Kidney tubule cell (primary cell): Measurements from ENCODE around the gene OSTM1.

ENCODE experiments used
- DNase-seq: peaks from one replicate; pipeline ENCODE4 v3.0.0-alpha.2; 2018; ENCODE audit warnings: low spot score

The OSTM1 gene, protein sequence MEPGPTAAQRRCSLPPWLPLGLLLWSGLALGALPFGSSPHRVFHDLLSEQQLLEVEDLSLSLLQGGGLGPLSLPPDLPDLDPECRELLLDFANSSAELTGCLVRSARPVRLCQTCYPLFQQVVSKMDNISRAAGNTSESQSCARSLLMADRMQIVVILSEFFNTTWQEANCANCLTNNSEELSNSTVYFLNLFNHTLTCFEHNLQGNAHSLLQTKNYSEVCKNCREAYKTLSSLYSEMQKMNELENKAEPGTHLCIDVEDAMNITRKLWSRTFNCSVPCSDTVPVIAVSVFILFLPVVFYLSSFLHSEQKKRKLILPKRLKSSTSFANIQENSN

DNA sequence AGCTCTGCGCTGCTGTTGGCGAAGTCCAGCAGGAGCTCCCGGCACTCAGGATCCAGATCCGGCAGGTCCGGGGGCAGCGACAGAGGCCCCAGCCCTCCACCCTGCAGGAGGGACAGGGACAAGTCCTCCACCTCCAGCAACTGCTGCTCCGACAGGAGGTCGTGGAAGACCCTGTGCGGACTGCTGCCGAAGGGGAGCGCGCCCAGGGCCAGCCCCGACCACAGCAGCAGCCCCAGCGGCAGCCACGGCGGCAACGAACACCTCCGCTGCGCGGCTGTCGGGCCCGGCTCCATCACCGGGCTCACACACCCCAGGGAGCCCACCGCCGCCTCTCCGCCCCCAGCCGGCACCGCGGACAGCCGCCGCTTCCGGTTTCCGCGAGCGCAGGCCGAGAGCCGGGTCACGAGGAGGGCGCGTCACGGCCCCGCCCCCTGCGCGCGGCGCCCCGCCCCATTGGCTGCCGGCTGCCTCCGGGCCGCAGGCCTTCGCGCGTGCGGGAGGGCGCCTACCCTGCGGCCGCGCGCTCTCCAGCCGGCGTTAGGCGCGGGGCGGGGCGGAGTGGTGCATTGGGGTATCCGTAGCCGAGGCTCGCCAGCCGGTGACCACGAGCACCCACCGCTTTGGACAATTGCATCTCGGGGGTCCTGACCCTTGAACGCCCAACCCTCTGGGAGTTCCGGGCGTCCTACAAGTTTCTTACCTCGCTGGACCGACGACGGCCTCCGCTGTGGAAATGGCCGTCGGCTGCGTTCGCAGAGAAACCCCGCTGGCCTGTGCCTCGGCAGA is at the start of gene OSTM1:
Gene OSTM1 (minus strand): TSS at position 383 of the 786 bp plus-strand sequence. CDS start 90 bp downstream, at position 293.
- DNase-seq: peak; percentile 89

DNA sequence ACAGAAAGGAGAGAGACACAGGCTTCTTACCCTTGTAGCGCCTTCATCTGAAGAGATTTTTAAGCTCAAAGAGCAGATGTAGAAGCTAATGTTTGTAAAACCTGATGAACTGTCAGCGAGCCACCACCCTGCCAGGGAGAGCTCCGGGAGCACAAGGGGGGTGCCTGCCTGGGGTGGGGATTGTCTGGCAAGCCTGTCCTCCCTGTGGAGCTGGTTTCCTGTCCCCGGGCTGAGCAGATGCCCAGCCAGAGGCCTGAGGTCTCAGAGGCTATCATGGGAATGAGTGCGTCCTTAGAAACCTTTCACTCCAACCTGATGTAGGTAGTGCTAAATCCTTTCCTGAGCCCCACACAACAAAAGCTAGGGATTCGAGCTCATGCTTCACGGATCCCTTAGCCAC is 49.4 kb upstream of the OSTM1 start:
- no peak for DNase-seq

DNA sequence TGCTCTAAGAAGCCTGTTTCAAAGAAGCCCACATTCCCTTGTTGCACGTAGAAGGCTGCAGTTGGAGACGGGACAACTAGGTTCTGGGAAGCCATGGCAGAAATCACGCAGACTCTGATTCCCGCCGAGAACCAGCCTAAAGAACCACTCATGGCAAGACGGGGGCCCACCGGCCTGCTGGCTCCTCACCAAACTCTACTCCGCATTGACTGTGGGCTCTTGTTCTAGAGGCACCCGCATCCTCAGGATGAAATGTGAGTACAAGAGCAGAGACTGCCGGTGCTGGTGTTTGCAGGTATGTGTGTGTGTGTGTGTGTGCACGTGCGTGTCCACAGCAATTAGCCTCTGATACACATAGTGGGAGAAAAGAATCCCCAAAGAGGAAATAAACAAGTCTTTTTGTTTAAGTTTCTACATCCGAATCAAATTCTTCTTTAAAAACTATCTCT is 49.0 kb upstream of the OSTM1 start:
- DNase-seq: no peak

DNA sequence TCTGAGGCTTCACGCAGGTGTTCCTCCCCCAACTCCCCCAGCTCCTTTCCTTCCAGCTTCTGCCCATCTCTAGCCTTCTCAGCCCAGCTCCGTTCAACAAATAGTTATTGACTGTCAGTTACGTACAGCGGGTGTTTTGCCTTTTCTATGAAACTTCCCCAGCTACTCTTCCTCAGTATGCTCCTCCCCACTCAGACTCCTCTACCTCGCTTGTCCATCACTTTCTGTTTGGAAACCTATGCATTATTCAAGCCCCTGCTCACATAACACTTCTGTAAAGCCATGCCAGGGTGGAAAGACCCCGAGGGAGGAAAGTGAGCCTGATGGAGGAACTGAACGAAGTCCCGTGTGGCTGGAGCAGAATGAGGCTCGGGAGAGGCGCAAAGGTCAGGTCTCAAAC is 47.1 kb upstream of the OSTM1 start:
- no peak for DNase-seq

DNA sequence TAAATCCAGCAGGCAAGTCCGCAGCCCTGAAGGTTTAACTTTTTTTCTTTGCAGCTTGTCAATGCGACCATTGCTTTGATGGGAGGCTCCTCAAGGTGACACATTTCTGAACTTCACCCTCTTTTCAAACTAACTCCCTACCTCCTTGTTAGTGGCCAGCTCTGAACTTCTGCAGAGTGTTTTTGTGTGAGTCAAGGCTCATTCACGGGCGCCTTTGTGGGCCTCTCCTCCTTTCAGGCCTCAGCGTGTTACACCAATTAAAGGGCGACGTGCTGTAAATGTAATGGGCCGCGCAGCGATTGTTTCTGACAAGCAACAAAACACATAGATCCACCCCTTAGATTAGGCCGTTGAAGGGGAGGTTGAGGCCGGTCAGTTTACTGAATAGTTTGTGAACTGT is 45.8 kb upstream of the OSTM1 start:
- no peak for DNase-seq

DNA sequence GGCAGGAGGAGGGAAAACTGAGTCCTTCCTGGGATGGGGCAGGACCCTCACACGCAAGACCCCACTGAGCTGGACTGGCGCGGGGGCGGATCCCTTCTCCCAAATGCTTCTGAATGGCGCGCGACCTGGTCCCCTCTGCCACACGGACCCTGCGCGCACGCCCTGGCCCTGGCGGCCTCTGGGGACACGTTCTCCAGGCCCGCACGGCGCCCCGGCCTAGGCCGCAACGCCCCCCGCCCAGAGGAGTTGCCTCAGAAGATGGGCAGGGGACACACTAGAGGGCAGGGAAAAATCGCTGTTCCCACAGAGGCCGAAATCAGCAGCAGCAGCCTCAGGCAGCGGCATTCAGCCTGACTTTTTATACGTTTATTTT is 45.2 kb upstream of the OSTM1 start:
- no peak for DNase-seq

DNA sequence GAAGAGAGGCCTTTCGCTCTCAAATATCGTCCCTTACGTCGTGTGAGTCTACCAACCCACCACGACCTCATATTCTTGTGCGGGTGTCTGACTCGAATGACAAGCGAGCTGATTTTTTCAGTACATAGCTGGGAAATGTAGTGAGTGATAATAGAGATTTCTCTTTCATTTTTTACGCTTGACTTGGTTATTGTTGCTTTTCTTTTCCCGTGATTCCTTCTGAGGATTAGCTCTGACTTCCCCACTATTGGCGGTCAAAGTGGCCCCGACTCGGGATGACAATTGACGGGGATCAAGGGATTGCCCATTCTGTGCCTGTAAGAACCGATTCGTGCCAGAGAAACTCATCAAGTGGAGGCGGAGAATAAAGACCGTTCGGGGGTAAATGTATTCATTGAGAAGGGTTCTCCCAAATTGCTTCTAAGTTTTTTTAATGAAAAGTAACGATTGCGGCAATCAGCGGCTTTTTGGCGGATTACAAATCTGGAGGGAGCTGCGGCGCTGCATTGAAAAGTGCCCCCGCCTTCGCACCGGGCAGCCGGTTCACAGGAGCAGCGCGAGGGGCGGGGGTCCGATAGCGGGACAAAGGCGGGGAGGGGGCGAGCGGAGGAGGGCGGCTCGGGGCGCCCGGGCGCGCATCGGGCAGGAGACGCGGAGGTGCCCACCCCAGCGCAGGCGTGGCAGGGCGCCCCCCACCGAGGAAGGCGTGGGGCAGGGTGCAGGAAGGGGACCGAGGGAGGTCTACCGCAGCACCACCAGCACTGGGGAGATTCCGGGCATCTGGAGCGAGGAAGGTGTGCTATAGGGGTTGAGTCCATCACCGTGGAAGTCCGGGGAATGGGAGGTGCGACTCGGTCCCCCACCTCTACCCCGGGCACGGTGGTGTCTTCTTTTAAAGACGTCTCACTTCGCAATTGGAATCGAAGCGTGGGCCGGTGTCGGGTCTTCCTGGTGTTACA is 44.5 kb upstream of the OSTM1 start:
- DNase-seq: no peak

DNA sequence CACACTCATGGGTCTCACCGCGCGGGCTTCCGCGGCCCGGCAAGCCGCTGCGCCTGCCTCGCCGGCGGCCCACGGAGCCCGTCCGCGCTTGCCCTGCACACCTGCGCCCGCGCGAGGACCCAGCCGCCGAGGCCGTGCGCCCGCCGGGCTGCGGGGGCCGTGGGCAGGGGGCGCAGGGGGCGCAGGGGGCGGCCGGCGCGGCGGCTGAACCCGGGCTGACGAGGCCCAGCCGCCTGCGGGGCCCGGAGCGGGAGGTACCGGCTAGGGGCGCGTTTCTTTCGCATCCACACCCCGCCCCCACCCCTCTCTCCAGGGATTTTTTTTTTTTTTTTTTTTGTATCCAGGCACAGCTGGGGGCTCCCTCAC is 43.8 kb upstream of the OSTM1 start:
- no peak for DNase-seq

DNA sequence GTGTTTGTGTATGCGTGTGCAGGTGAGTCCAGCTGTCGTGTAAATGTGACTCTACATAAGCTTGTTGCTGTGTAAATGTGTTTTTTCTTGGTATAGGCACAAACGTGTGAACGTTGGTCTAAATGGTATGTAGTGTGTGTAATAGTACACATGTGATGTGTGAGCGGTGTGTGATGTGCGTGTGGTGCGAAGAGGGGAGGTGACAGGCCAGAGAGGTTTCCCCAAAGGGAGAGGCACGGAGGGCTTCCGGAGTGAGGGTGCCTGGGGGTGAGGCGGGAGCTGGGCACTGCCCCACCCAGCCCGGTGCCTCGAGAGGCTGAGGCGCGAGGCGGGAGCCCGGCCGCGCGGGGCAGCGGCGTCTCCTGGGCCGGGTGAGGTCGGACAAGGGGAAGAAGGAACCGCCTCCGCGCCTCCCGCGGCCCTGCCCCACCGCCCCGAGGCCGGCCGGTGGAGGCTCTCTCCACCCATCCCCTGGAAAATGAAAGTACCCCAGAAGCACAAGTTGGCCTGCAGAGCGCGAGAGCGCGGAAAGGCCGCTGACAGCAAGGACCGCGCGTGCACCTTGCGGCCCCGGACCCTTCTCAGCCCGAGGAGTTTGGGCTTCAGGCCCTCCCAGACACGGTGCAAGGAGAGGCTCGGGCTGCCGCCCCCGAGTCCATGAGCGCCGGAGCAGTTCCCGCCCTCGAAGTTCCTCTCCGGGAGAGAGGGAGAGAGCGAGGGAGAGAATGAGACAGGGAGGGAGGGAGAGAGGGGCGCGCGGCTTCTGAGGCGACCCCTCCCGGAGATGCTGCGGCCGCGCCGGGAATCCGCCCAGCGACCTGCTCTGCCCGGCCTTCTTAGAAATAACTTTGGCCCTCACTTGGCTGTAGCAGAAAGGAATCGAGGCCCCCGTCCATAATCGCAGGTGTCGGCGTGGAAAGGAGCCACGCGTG is 43.2 kb upstream of the OSTM1 start:
- peak; percentile 26 for DNase-seq

DNA sequence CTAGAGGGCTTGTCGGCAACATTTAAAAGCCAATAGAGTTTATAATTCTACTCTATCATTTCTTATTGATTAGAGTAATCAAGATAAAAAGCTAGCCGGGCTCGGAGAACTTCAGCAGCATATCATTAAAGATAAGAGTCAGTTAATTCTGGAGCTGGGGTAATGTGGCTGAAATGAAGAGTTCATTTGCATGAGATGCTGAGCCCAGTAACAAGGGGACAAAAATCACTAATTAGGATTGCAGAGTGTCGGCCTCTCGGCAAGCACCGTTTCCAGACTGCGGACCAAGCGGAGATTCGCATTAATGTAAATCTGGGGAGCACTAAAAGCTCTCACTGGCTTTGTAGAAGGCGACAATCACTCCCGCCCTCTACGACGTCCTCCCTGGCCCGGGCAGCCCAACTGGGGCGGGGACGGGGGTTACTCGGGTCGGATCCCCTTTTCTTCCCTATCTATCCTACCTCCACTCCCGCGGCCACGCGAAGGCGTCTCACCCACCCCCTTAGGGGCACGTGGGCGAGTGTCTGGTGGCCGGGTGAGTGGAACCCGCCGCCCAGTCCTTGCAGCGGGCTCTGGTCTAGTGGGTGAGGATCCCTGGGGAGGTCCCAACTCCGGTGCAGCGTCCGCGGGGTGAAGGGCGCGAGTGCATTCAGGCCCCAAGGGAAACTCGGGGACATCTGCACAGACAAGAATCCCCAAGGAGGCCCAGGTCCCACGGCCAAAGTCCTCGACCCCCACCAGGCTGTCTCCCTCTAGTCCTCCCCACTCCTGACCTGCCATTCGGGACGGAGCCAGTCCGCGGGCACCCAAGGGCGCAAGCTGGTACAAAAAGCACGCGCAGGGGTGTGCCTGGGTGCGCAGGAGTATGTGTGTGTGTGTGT is 42.2 kb upstream of the OSTM1 start:
- DNase-seq: no peak

DNA sequence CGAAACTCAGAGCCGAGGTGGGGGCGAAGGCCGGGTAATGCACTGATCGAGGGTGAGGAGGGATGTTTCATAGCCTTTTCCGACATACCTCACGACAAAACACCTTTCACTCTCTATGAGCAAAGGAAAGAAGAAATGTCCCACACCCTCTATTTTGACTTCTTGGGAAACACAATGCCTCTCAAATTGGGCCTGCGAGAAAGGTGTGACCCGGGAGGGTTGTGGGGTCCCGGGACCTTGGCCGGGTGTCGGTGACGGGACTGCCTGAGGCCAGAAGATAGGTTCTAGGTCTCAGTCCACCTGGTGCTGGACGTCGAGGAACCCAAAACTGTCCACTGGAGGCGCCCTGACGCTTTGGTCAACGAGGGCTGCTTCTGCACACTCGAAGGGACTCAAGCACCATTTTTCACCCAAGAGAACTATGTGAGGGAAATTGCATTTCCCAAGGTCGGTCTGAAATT is 41.1 kb upstream of the OSTM1 start:
- peak; percentile 55 for DNase-seq

DNA sequence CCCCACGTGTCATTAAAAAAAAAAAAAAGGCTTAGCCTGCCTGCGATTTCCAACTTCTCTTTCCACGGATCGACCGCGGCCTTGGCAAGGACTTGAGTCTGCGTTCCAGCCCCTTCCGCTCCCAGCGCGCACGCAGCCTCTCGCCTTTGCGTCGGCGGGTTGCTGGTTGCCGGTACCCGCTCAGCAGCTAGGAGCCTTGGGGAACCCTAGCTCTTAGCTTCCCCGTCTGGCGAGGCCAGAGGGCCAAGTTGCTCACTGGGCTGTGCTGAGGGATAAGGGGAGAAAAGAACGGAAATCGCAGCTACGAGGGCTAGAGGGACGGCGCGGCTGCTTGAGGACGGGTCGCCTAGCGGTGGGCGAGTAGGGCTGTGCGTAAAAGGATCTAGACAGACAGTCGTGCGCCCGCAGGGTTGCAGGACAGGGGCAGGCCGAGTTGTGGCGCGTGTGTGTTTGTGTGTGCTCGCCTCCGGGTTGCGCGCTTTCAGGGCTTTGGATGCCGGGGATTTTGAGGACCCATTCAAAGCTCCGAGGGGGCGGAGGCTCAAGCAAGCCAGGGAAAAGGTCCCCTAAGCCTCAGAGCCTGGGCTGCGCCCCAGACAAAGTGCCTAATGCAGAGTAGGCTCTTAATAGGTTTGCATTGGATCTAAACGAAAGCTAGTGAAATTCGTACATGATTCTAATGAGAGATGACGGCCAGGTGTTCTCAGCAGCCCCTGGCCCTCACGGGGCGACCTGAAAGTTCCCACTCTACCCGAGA is 40.5 kb upstream of the OSTM1 start:
- no peak for DNase-seq

DNA sequence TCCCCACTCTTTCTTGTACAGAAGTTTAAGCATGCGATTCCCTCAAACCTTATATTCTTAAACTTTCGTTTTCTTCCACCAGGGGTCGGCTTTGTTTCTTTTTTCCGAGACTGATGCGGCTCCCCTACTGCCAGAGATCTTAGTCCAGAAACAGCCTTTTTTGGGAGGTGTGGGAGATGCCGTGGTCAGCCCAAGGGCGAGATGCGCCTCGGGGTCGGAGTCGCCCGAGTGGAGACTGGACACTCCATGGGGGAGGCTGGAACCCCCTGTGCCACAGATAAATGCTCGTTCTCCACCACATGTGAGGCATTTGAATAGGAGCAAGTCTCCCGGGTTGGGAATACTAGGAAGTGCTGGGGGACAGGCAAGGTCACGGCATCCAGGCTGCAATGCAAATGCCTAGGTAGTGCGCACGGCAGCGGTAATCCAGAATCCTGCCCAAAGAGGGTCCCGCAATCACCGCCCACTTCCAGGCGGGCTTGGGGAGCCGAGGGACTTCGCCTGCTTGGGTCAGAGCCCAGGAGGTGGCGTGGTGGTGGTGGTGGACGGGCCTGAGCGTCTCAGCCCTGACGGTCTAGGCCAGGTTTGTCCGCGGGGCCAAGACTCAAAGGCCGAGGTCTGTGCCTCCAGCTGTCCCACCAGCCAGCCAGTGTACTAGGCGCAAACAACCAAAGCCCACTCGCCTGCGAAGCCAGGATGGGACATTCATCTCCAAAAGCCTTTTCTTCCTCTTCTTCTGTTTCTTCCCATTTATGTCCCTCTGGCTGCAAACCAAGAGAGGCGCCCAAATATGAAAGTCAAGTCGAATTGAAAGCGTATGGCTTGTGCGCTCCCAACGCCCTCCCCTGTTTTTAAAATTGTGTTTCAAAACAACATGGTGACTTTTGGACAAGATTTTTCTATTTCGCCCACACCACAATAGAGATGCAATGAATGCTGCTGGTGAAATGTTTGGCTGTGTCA is 39.3 kb upstream of the OSTM1 start:
- peak; percentile 54 for DNase-seq

DNA sequence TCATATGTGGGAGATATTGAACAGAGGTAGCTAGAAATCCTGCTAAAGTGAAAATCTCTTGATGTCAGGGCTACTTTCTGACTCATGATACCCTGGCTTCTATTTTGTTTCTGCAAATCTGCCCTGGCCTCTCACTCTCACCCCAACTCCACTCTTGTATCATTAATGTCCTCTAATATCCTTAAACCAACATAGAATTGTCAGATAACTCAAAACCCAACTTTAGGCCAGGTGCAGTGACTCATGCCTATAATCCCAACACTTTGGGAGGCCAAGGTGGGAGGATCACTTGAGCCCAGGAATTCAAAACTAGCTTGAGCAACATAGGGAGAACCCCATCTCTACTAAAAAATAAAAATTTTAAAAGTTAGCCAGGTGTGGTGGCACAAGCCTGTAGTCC is 33.8 kb upstream of the OSTM1 start:
- no peak for DNase-seq

DNA sequence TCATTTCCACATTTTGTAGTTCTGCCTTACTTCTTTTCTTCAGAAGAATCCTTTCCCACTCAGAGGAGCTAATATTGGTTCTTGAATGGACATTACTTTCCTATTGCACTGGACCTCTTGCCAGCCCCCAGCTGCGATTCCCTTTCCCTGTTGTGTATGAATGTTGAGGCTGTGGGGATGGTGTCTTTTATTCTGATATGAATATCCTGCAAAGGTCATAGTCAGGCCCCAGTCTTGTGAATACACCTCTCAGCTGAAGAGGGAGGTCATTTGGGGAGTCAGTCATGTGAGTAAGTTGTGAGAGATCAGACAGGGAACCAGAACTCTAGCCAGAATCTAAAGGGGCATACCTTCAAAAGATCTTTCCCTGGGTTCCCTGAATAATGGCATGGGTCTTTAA is 32.6 kb upstream of the OSTM1 start:
- no peak for DNase-seq

DNA sequence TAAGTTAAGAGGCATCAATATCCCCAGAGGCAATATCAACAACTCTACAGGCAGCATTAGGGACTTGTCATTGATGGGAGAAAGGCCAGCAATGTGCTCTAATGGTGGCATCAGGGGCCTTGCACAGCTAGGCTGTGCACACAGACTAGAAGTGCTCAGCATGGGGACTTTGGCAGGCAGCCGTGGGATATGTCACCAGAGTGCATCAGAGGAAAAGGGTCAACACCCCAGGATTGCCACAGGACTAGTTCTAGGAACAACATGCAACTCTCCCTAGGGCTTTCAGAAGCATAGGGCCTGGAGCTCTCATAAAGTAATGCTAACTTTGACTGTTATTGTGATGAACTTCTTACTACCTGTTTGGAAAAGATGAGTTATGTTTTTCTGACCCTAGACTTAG is 32.2 kb upstream of the OSTM1 start:
- no peak for DNase-seq

DNA sequence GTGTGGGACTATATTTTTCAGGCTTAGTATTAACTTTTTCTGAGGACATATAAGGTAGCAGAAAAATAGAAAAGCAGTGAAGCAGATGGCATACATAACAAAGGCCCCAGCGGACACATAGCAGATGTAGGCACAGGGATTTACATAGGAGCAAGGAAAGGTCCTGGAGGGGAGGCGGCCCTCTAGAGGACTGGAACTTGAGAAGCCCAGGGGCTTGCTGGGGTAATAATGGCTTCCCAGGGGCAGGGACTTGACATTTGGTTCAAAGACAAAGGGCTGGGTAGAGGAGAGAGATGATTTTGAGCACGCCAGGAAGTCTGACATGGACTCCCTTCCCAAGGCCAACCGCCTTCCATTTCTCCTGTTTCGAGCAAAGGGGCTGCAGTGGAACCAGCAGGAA is 31.7 kb upstream of the OSTM1 start:
- DNase-seq: no peak

DNA sequence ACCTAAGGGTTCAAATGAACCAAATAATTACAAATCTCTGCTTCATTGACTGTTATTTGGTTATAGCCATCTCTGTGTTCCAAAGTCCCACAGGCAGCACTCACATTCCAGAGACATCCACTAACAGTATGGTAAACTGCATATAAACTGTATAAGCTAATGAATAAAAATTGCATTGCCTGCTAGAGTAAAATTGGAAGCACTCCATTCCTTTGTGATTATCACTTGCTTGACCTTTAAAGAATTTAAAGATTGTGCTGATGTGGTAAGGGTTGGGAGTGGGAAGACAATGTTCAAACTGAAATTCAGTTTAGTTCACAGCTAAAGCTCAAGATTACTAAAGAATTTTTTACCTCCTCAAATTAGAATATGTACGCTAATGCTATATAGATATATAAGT is 31.0 kb upstream of the OSTM1 start:
- DNase-seq: no peak
